CD4-positive, alpha-beta T cell (primary cell): ENCODE measurements around the gene MPC1L. TPM values are rescaled to one million over a fixed set of nuclear protein-coding genes. Genes with fewer than 3 reads are reported as not detected.
"Not testable (repeated sequence)": the region's sequence is repeated elsewhere in the genome, so short reads cannot be mapped to it uniquely, and the experiment has no call there.

Experiments
- ATAC-seq: fragments of 200-7000 bp; cut with Tn5 transposase; one replicate; pipeline ENCODE4 v1.10.0; 2022; ENCODE audit warnings: mild to moderate bottlenecking; ENCODE audit not compliant: poor library complexity
- CTCF ChIA-PET: fragments of 350-600 bp; sonication (Branson Sonifier 250); formaldehyde crosslinking; loops from one replicate; lab custom pipeline; 2021; ENCODE audit warnings: antibody characterized with exemption, inconsistent platforms; lab: Charles Lee
- POLR2A ChIA-PET: fragments of 350-600 bp; sonication (Branson Sonifier 250); formaldehyde crosslinking; loops from one replicate; lab custom pipeline; 2021; ENCODE audit warnings: antibody characterized with exemption, inconsistent platforms; lab: Charles Lee
- DNase-seq, 14 experiments: peaks; one replicate each; pipeline ENCODE4 v3.0.0-alpha.2; 2013 to 2020; ENCODE audit warnings: mixed read lengths in 2 of 14
- H3K27ac ChIP-seq, 2 donors: one replicate each; pipeline versions ENCODE4 v1.5.1 to v1.7.0; 2013; ENCODE audit warnings: low read length in 2 of 2, low read depth in 1 of 2, mild to moderate bottlenecking in 1 of 2
- H3K27me3 ChIP-seq, 2 experiments: 1 replicate in 1 of 2; 2 replicates in 1 of 2; pipeline versions ENCODE4 v1.6.1 to v1.7.0; 2013; ENCODE audit warnings: low read length in 2 of 2, control low read depth in 1 of 2, mild to moderate bottlenecking in 1 of 2, moderate library complexity in 1 of 2; ENCODE audit not compliant: insufficient read depth in 2 of 2, control insufficient read depth in 1 of 2
- H3K36me3 ChIP-seq: one replicate; pipeline ENCODE4 v1.6.1; 2013; ENCODE audit warnings: low read length, control low read depth; ENCODE audit not compliant: insufficient read depth
- H3K4me1 ChIP-seq: one replicate; pipeline ENCODE4 v1.6.1; 2013; ENCODE audit warnings: low read length, control low read depth; ENCODE audit not compliant: insufficient read depth
- H3K4me3 ChIP-seq: one replicate; pipeline ENCODE4 v1.5.1; 2013; ENCODE audit warnings: mild to moderate bottlenecking, low read length, moderate library complexity
- H3K9me3 ChIP-seq, 2 experiments: 1 replicate in 1 of 2; 2 replicates in 1 of 2; pipeline versions ENCODE4 v1.6.1 to v1.7.0; 2013; ENCODE audit warnings: low read length in 2 of 2, mild to moderate bottlenecking in 2 of 2, control low read depth in 1 of 2, moderate library complexity in 1 of 2; ENCODE audit not compliant: control insufficient read depth in 1 of 2, insufficient read depth in 1 of 2
- H3K27ac Mint-ChIP-seq: one replicate; pipeline ENCODE4 v1.8.0; 2020; ENCODE audit warnings: mixed read lengths
- H3K27me3 Mint-ChIP-seq: one replicate; pipeline ENCODE4 v1.8.0; 2021; ENCODE audit warnings: mixed read lengths
- H3K36me3 Mint-ChIP-seq: one replicate; pipeline ENCODE4 v1.8.0; 2021; ENCODE audit warnings: low read depth, mixed read lengths
- H3K4me1 Mint-ChIP-seq: one replicate; pipeline ENCODE4 v1.8.0; 2021; ENCODE audit warnings: low read depth, mixed read lengths
- H3K4me3 Mint-ChIP-seq: one replicate; pipeline ENCODE4 v1.8.0; 2020; ENCODE audit warnings: mild to moderate bottlenecking, mixed read lengths
- H3K9me3 Mint-ChIP-seq: one replicate; pipeline ENCODE4 v1.8.0; 2020; ENCODE audit warnings: mixed read lengths
- intact Hi-C, 2 experiments: fragments of 100-400 bp; cut with DNase I in 1 of 2; cut with micrococcal nuclease in 1 of 2; formaldehyde crosslinking; loops; one replicate each; pipeline versions ENCODE4 v1.15.1 to v1.9.0; 2023 to 2025; cut with DNase I, micrococcal nuclease
- total RNA-seq, 174 experiments: library from RNA in 2 of 174; stranded (reverse) in 2 of 174; gene quantifications; one replicate each; pipeline ENCODE4 v1.2.3 and lab custom pipeline; 2021 to 2026
- TF ChIP-seq, protein P1 (sequence below): fragments of 200-600 bp; IDR thresholded peaks from one replicate; pipeline ENCODE4 v1.8.0; 2022; ENCODE audit warnings: antibody characterized with exemption, mild to moderate bottlenecking

The MPC1L gene
- total RNA-seq, 2 experiments from 2014 or later, result not detected

DNA sequence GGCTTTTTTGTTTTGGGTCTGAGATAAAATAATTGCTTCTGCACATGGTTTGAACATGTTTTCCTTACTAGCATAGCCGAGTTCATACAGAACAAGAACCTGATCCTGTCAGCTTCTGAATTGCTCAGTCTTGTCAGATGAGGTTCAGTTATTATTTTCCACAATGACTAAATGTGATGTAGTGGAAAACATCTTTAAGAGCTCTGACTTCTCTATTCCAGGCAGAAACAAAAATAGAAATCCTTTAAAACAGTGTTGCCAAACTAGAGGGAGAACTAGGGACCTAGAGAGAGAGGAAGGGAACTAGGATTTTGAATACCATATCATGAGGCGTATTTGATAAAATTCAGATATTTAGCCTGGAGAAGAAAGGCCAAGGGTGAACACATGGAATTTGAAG, 40.4 kb upstream of the MPC1L start:
- intact Hi-C loops, result loop anchor here (2.0 to 10.0 kb wide), 3 partner anchors 62 to 154 kb away; partner anchors contain the start of genes CXorf38 (in 1 of the 2) and MED14 (in 1 of the 2)
- Mint-ChIP-seq H3K27ac (no peak overlapping the region), H3K4me3 (peak overlapping the region; percentile 42), H3K36me3 (no peaks in the 10 kb centered on the region), H3K27me3 (no peaks in the 10 kb centered on the region), H3K9me3 (no peaks in the 10 kb centered on the region), H3K4me1 (peaks cover 47% of the 10 kb centered on the region)
- Histone ChIP-seq H3K4me3 (no peak overlapping the region), H3K27ac (no peak overlapping the region), H3K36me3 (no peaks in the 10 kb centered on the region), H3K27me3 (no peaks in the 10 kb centered on the region), H3K4me1 (peaks cover 21% of the 10 kb centered on the region), H3K9me3 (no peaks in the 10 kb centered on the region)
- POLR2A ChIA-PET, result no interaction called here
- ATAC-seq (no peak), DNase-seq (no peak)
- CTCF ChIA-PET, result no interaction called here
- TF ChIP-seq, protein P1, sequence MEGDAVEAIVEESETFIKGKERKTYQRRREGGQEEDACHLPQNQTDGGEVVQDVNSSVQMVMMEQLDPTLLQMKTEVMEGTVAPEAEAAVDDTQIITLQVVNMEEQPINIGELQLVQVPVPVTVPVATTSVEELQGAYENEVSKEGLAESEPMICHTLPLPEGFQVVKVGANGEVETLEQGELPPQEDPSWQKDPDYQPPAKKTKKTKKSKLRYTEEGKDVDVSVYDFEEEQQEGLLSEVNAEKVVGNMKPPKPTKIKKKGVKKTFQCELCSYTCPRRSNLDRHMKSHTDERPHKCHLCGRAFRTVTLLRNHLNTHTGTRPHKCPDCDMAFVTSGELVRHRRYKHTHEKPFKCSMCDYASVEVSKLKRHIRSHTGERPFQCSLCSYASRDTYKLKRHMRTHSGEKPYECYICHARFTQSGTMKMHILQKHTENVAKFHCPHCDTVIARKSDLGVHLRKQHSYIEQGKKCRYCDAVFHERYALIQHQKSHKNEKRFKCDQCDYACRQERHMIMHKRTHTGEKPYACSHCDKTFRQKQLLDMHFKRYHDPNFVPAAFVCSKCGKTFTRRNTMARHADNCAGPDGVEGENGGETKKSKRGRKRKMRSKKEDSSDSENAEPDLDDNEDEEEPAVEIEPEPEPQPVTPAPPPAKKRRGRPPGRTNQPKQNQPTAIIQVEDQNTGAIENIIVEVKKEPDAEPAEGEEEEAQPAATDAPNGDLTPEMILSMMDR, result no peak

DNA sequence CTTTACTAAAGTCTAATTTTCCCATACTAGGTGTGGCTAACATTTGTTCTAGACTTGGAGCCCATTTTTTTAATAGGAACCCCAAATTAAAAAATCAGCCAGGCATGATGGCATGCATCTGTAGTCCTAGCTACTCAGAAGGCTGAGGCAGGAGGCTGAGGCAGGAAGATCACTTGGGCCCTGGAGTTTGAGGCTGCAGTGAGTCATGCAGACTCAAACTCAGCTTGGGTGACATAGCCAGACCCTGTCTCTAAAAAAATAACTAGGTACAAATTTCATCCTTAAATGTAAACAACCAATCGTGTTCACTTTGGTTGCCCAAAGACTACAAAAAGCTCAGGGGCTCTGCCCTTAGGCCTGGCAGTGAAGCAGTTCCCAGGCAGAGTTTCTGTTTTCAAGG, 35.6 kb upstream of the MPC1L start:
- POLR2A ChIA-PET, result not testable (repeated sequence)

DNA sequence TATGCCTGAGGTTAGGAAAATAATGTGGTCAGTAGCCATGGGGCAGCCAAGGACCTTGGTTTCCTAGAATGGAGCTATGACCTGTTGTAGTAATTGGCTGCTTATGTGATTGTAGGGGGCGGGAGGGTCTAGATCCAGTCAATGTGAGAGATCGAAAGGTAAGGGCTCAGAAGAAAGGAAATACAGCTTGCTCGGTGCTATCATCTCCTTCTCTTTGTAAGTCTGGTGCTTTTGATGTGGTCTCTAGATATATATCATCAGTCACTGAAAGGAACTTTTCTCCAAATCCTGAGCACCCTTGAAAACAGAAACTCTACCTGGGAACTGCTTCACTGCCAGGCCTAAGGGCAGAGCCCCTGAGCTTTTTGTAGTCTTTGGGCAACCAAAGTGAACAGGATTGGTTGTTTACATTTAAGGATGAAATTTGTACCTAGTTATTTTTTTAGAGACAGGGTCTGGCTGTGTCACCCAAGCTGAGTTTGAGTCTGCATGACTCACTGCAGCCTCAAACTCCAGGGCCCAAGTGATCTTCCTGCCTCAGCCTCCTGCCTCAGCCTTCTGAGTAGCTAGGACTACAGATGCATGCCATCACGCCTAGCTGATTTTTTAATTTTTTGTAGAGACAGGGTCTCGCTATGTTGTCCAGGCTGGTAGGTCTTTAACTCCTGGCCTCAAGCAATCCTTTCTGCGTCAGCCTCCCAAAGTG, 33.5 kb upstream of the MPC1L start:
- not testable (repeated sequence) for H3K27me3 ChIP-seq, H3K9me3 ChIP-seq, H3K27me3 Mint-ChIP-seq, H3K27ac ChIP-seq, H3K9me3 Mint-ChIP-seq, H3K4me3 ChIP-seq
- Mint-ChIP-seq H3K4me3 (peak overlapping the region; percentile 40), H3K36me3 (peaks cover 34% of the 10 kb centered on the region), H3K4me1 (peaks cover 52% of the 10 kb centered on the region), H3K27ac (peak overlapping the region; percentile 72)
- CTCF ChIA-PET, result interaction anchor here (0.7 to 1.6 kb wide), 3 partner anchors 46 to 145 kb away, joined by 3 to 7 read pairs (median 5); no protein-coding TSS in a partner anchor
- POLR2A ChIA-PET, result interaction anchor here (0.6 to 1.7 kb wide), 6 partner anchors 9 to 1656 kb away, joined by 3 to 12 read pairs (median 3); partner anchors contain the start of gene ATP6AP2
- intact Hi-C loops, result loop anchor here in 1 of 2 experiments (5.0 to 10.0 kb wide), 2 partner anchors 47 to 55 kb away; partner anchors contain the start of gene CXorf38
- H3K36me3 ChIP-seq, result peaks cover 20% of the 10 kb centered on the region
- ATAC-seq (peak; percentile 94), DNase-seq (peak in 4 of 14 experiments; percentile 29 to 66 (median 62))
- H3K4me1 ChIP-seq, result peaks cover 20% of the 10 kb centered on the region

More for the DNA sequence above, 35.6 kb upstream of the MPC1L start:
- DNase-seq, H3K27me3 ChIP-seq, H3K9me3 Mint-ChIP-seq, H3K4me3 ChIP-seq, H3K9me3 ChIP-seq, H3K4me3 Mint-ChIP-seq, H3K27ac Mint-ChIP-seq, H3K27ac ChIP-seq, H3K27me3 Mint-ChIP-seq, CTCF ChIA-PET: not testable (repeated sequence)
- ATAC-seq, result peak; percentile 21
- Mint-ChIP-seq H3K4me1 (peaks cover 59% of the 10 kb centered on the region), H3K36me3 (peaks cover 26% of the 10 kb centered on the region)
- Histone ChIP-seq H3K4me1 (peaks cover 24% of the 10 kb centered on the region), H3K36me3 (peaks cover 20% of the 10 kb centered on the region)
- intact Hi-C loops, result loop anchor here in 1 of 2 experiments (5.0 to 10.0 kb wide), 2 partner anchors 45 to 57 kb away; partner anchors contain the start of gene CXorf38

DNA sequence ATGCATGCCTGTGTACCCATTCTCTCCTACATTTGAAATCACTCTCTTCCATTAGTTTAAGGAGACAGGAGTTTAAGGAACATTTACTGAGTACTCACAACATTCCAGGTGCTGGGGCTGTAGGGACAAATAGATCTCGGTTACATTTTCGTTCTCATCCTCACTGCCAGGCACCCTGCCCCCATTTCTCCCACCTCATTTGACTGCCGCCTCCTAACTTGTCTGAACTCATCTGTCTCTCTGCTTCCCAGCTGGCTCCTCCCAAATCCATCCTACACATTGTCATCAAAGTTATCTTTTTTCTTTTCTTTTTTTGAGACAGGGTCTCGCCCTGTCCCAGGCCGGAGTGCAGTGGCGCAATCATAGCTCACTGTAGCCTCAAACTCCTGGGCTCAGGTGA, 19.8 kb upstream of the MPC1L start:
- H3K9me3 ChIP-seq, result no peaks in the 10 kb centered on the region
- intact Hi-C loops, result no loop called here
- H3K4me1 ChIP-seq, result no peaks in the 10 kb centered on the region
- Mint-ChIP-seq H3K9me3 (no peaks in the 10 kb centered on the region), H3K27ac (no peak overlapping the region), H3K4me1 (no peaks in the 10 kb centered on the region), H3K4me3 (no peak overlapping the region), H3K36me3 (peaks cover 52% of the 10 kb centered on the region), H3K27me3 (no peaks in the 10 kb centered on the region)
- peaks cover 41% of the 10 kb centered on the region for H3K36me3 ChIP-seq
- DNase-seq (no peak), ATAC-seq (no peak)
- CTCF ChIA-PET, result interaction anchor here (0.7 kb wide), 1 partner anchor 11 kb away, joined by 4 read pairs; no protein-coding TSS in a partner anchor
- H3K27me3 ChIP-seq, result no peaks in the 10 kb centered on the region
- H3K27ac ChIP-seq, result no peak overlapping the region
- H3K4me3 ChIP-seq, result no peak overlapping the region
- TF ChIP-seq, protein P1, result no peak
- POLR2A ChIA-PET, result no interaction called here
